A549 (cell line): ENCODE data around the gene EIF4G1. TPM values are rescaled to one million over a fixed set of nuclear protein-coding genes. Genes with fewer than 3 reads are reported as not detected.

Experiments
- ATAC-seq, 2 experiments: fragments of 200-7000 bp in 1 of 2; fragments of >200 bp in 1 of 2; cut with Nextera tagmentation in 1 of 2; cut with Tn5 transposase in 1 of 2; 3 replicates each; pipeline versions ENCODE4 v1.8.0 to v1.9.1; 2018 to 2020; ENCODE audit warnings: mild to moderate bottlenecking in 1 of 2, moderate library complexity in 1 of 2
- CTCF ChIA-PET: fragments of 300-600 bp; sonication (Branson Sonifier 250); formaldehyde crosslinking; extraction: SDS; loops from one replicate; lab custom pipeline; 2021; ENCODE audit warnings: antibody characterized with exemption, inconsistent platforms; lab: Yijun Ruan, JAX
- POLR2A ChIA-PET: fragments of 350-600 bp; formaldehyde crosslinking; extraction: SDS; loops from one replicate; lab custom pipeline; 2021; ENCODE audit warnings: antibody characterized with exemption, inconsistent platforms; lab: Yijun Ruan, JAX
- DNase-seq, 2 experiments: peaks; one replicate each; pipeline versions ENCODE4 v3.0.0 to v3.0.0-alpha.2; 2011 to 2016; ENCODE audit warnings: low read depth in 1 of 2, low spot score in 1 of 2
- FAIRE-seq: peaks from 2 replicates; lab custom pipeline; 2011; peaks lifted over from hg19 to GRCh38; lab: Jason Lieb, UNC
- H3K27ac ChIP-seq, 2 experiments: fragments of >200 bp; sonication (Bioruptor Twin); formaldehyde crosslinking; 3 replicates each; pipeline ENCODE4 v1.5.1; 2016 to 2017
- H3K4me1 ChIP-seq: fragments of >200 bp; sonication (Bioruptor Twin); formaldehyde crosslinking; 3 replicates; pipeline ENCODE4 v1.6.1; 2016
- H3K4me2 ChIP-seq: fragments of >200 bp; sonication (Bioruptor Twin); formaldehyde crosslinking; 3 replicates; pipeline ENCODE4 v1.6.1; 2016
- H3K4me3 ChIP-seq: fragments of >200 bp; sonication (Bioruptor Twin); formaldehyde crosslinking; 3 replicates; pipeline ENCODE4 v1.5.1; 2016
- H3K9me3 ChIP-seq: fragments of >200 bp; sonication (Bioruptor Twin); formaldehyde crosslinking; 3 replicates; pipeline ENCODE4 v1.6.1; 2016
- CHD2 ChIP-seq: fragments of 150-350 bp; IDR thresholded peaks from 2 replicates; pipeline ENCODE4 v1.6.1; 2014; ENCODE audit warnings: low read length; ENCODE audit not compliant: partially characterized antibody
- EHMT2 ChIP-seq: fragments of 200-600 bp; sonication (generic); IDR thresholded peaks from 2 replicates; pipeline ENCODE4 v1.6.1; 2016; ENCODE audit warnings: antibody characterized with exemption, low read depth, mild to moderate bottlenecking, moderate library complexity
- EP300 ChIP-seq, 2 experiments: fragments of >200 bp; sonication (Bioruptor Twin); formaldehyde crosslinking; IDR thresholded peaks; 2 replicates in 1 of 2; 3 replicates in 1 of 2; pipeline ENCODE4 v1.6.1; 2016 to 2017
- FOSB ChIP-seq: fragments of 250-450 bp; sonication (Bioruptor Pico); IDR thresholded peaks from 2 replicates; pipeline ENCODE4 v1.5.0; 2020; ENCODE audit warnings: mild to moderate bottlenecking, moderate library complexity
- FOXS1 ChIP-seq: fragments of 250-450 bp; sonication (Bioruptor Pico); IDR thresholded peaks from 2 replicates; pipeline ENCODE4 v1.5.0; 2020; ENCODE audit warnings: mild to moderate bottlenecking, moderate library complexity
- HOXB13 ChIP-seq: fragments of 250-450 bp; sonication (Bioruptor Pico); IDR thresholded peaks from 2 replicates; pipeline ENCODE4 v1.5.0; 2020; ENCODE audit warnings: low read depth, mild to moderate bottlenecking, moderate library complexity
- JUNB ChIP-seq: fragments of >200 bp; sonication (Bioruptor Twin); formaldehyde crosslinking; IDR thresholded peaks from 2 replicates; pipeline ENCODE4 v1.6.1; 2016
- KDM5A ChIP-seq: fragments of 200-600 bp; sonication (generic); IDR thresholded peaks from 2 replicates; pipeline ENCODE4 v1.6.1; 2016; ENCODE audit warnings: antibody characterized with exemption, mild to moderate bottlenecking
- NFE2L2 ChIP-seq: fragments of 150-350 bp; conservative IDR thresholded peaks from 2 replicates; pipeline ENCODE4 v1.6.1; 2014; ENCODE audit warnings: low read length
- NPAS2 ChIP-seq: fragments of 250-450 bp; sonication (Bioruptor Pico); IDR thresholded peaks from 2 replicates; pipeline ENCODE4 v1.8.0; 2022; ENCODE audit warnings: mild to moderate bottlenecking, moderate library complexity, borderline replicate concordance
- NR3C1 ChIP-seq: fragments of >200 bp; sonication (Bioruptor Twin); formaldehyde crosslinking; IDR thresholded peaks from 3 replicates; pipeline ENCODE4 v1.6.1; 2017
- RARB ChIP-seq: fragments of 250-450 bp; sonication (Bioruptor Pico); IDR thresholded peaks from 2 replicates; pipeline ENCODE4 v1.8.0; 2021; ENCODE audit warnings: mild to moderate bottlenecking, moderate library complexity
- RCOR1 ChIP-seq: fragments of 150-350 bp; IDR thresholded peaks from 2 replicates; pipeline ENCODE4 v1.6.1; 2014; ENCODE audit warnings: antibody characterized with exemption, low read length, low read depth
- SMC3 ChIP-seq: fragments of >200 bp; sonication (Bioruptor Twin); formaldehyde crosslinking; IDR thresholded peaks from 3 replicates; pipeline ENCODE4 v1.6.1; 2018; ENCODE audit warnings: inconsistent platforms
- TP53 ChIP-seq: fragments of 250-450 bp; sonication (Bioruptor Pico); IDR thresholded peaks from 2 replicates; pipeline ENCODE4 v1.5.0; 2021; ENCODE audit warnings: mild to moderate bottlenecking, moderate library complexity
- ZC3H11A ChIP-seq: fragments of 450-650 bp; IDR thresholded peaks from 2 replicates; pipeline ENCODE4 v1.6.1; 2014; ENCODE audit warnings: antibody characterized with exemption, mild to moderate bottlenecking
- WGBS: methylation state at CpG from one replicate; pipeline ENCODE4 v1.1.6; 2017; ENCODE audit errors: missing lambda C conversion rate; 5-methylcytosine and 5-hydroxymethylcytosine counted together
- polyA plus RNA-seq, 4 experiments: library from polyadenylated mRNA; depleted of rRNA in 3 of 4; stranded (reverse); fragments of >200 nt; fragmentation: RNase III in 1 of 4; extraction: RNeasy Plus Mini Kit Qiagen cat#74134 plus additional on column Dnase treatment in 1 of 4; gene quantifications; 2 replicates in 3 of 4; 3 replicates in 1 of 4; pipeline ENCODE4 v1.2.3, GENCODE V29; 2011 to 2017
- TF ChIP-seq, protein P1 (sequence below): IDR thresholded peaks from 2 replicates; pipeline ENCODE4 v1.6.1; 2012; ENCODE audit warnings: low read depth, borderline replicate concordance
- TF ChIP-seq, protein P2 (sequence below): IDR thresholded peaks from 2 replicates; pipeline ENCODE4 v1.6.1; 2012
- TF ChIP-seq, protein P3 (sequence below): fragments of 250-450 bp; sonication (Bioruptor Pico); IDR thresholded peaks from 2 replicates; pipeline ENCODE4 v1.5.0; 2021; ENCODE audit warnings: mild to moderate bottlenecking, moderate library complexity, borderline replicate concordance
- TF ChIP-seq, protein P4 (sequence below): IDR thresholded peaks from 2 replicates; pipeline ENCODE4 v1.6.1; 2012

EIF4G1 gene
- polyA plus RNA-seq, 2 of the 4 experiments (the other 2 are of a cell fraction) = 152 to 248 TPM

DNA sequence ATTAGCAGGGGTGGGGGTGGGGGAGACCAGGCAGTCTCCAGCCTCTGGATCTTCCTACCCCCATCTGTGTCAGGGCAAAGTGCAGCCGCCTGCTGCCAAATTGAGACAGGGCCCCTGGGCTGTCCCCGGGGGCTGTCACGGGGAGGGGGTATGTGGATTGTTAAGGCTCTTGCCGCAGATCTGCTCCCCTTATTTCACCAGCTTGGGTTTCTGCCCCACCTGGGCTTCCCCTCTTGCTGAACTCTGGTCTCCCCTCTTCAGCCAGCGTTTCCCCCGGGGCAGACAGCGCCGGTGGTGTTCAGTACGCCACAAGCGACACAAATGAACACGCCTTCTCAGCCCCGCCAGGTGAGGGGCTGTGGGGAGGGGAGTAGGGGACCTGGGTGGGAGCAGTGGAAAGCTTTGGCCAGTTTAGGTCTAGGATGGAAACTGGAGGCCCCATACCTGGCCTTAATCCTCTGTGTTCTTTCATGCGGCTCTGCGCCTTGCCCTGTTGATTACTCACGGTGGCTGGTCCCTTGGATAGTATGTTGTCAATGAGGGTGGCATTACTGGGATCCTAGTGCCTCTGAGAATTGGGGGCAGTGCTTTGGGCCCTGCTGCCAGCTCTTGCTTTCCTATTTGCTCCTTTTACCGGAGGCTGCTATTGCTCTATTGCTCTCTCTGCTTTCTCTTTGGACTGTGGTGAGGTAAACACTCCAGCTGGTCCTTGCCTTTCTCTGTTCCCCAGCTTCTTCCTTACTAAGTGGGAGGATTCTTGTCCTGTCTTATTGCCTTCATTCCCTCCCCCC is 1.7 kb downstream of the EIF4G1 start:
- Histone ChIP-seq H3K27ac (peak overlapping the region; percentile 100), H3K4me3 (peak overlapping the region; percentile 86), H3K9me3 (no peaks in the 10 kb centered on the region), H3K4me2 (peak overlapping the region; percentile 94), H3K4me1 (peaks cover 49% of the 10 kb centered on the region)
- TF ChIP-seq, protein P1, sequence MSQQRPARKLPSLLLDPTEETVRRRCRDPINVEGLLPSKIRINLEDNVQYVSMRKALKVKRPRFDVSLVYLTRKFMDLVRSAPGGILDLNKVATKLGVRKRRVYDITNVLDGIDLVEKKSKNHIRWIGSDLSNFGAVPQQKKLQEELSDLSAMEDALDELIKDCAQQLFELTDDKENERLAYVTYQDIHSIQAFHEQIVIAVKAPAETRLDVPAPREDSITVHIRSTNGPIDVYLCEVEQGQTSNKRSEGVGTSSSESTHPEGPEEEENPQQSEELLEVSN = no peak
- TF ChIP-seq KDM5A = no peak
- ATAC-seq (no peak), DNase-seq (no peak), FAIRE-seq (no peak)
- 19% methylated on average over 14 of the region's 16 CpGs for WGBS
- ChIA-PET CTCF (interaction anchor here (0.9 to 1.0 kb wide), 3 partner anchors 10 to 29 kb away, joined by 3 read pairs; no protein-coding TSS in a partner anchor), POLR2A (no interaction called here)

DNA sequence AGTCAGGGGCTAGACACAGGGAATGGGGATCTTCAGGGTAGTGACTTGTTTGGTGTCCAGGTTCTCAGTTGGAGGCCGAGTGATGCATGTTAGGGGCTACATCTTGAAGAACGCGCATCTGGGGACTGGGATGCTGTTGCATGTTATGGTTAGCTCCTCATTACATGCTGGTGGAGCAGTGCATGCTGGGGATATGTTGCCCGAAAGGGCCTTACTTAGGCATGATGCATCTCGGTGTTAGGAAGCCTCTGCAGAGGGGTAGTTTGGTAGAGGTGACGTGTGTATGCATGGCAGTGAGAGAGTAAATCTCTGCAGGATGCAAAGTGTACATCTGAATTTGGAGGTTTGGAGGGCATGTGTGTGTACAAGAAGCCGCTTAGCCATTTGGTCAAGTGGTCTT is 2.4 kb downstream of the EIF4G1 start:
- Histone ChIP-seq H3K27ac (peak overlapping the region in 1 of 2 experiments; percentile 100; a peak in 2 of 6 replicates), H3K9me3 (no peaks in the 10 kb centered on the region), H3K4me1 (peaks cover 51% of the 10 kb centered on the region), H3K4me3 (peak overlapping the region; percentile 86; the same call in 2 of the 3 replicates), H3K4me2 (peak overlapping the region; percentile 94)
- ChIA-PET CTCF (interaction anchor here (0.9 to 1.0 kb wide), 3 partner anchors 11 to 28 kb away, joined by 3 read pairs; no protein-coding TSS in a partner anchor), POLR2A (no interaction called here)
- TF ChIP-seq HOXB13 (no peak), FOXS1 (CRISPR knock-in tag) (no peak), FOSB (CRISPR knock-in tag) (no peak), ZC3H11A (no peak), NFE2L2 (no peak), JUNB (no peak), NR3C1 (no peak), TP53 (CRISPR knock-in tag) (no peak), EHMT2 (no peak), NPAS2 (CRISPR knock-in tag) (no peak), SMC3 (no peak), RARB (CRISPR knock-in tag) (no peak), RCOR1 (no peak), EP300 (IDR thresholded peaks at IDR 0.05) (no peak), CHD2 (no peak)
- TF ChIP-seq, protein P2, sequence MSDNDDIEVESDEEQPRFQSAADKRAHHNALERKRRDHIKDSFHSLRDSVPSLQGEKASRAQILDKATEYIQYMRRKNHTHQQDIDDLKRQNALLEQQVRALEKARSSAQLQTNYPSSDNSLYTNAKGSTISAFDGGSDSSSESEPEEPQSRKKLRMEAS = no peak
- TF ChIP-seq, protein P3, sequence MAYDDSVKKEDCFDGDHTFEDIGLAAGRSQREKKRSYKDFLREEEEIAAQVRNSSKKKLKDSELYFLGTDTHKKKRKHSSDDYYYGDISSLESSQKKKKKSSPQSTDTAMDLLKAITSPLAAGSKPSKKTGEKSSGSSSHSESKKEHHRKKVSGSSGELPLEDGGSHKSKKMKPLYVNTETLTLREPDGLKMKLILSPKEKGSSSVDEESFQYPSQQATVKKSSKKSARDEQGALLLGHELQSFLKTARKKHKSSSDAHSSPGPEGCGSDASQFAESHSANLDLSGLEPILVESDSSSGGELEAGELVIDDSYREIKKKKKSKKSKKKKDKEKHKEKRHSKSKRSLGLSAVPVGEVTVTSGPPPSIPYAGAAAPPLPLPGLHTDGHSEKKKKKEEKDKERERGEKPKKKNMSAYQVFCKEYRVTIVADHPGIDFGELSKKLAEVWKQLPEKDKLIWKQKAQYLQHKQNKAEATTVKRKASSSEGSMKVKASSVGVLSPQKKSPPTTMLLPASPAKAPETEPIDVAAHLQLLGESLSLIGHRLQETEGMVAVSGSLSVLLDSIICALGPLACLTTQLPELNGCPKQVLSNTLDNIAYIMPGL (CRISPR knock-in tag) = no peak
- TF ChIP-seq, protein P1 = no peak
- TF ChIP-seq, protein P4, sequence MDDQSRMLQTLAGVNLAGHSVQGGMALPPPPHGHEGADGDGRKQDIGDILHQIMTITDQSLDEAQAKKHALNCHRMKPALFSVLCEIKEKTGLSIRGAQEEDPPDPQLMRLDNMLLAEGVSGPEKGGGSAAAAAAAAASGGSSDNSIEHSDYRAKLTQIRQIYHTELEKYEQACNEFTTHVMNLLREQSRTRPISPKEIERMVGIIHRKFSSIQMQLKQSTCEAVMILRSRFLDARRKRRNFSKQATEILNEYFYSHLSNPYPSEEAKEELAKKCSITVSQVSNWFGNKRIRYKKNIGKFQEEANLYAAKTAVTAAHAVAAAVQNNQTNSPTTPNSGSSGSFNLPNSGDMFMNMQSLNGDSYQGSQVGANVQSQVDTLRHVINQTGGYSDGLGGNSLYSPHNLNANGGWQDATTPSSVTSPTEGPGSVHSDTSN = no peak
- no peak for ATAC-seq
- 89% methylated on average over 7 of the region's 7 CpGs for WGBS
- FAIRE-seq = no peak
- DNase-seq = no peak
